HepG2 (cell line): ENCODE data around the gene CELF2. TPM values are rescaled to one million over a fixed set of nuclear protein-coding genes. Genes with fewer than 3 reads are reported as not detected.

Experiments used
- ATAC-seq: fragments of 200-7000 bp; cut with Tn5 transposase; 3 replicates; pipeline ENCODE4 v1.9.1; 2020; ENCODE audit warnings: mild to moderate bottlenecking, moderate library complexity
- BruUV-seq: library from RNA; stranded (reverse); fragments of 400-500 nt; replicated peaks from 2 replicates; lab custom pipeline; 2021; lab: Mats Ljungman, UMichigan
- CTCF ChIA-PET: fragments of 300-600 bp; formaldehyde crosslinking; extraction: SDS; loops from one replicate; lab custom pipeline; 2021; ENCODE audit warnings: low total read pairs, inconsistent platforms, low intra/inter-chr PET ratio; lab: Yijun Ruan, JAX
- POLR2A ChIA-PET: fragments of 350-600 bp; sonication (Branson Sonifier 250); formaldehyde crosslinking; loops from one replicate; lab custom pipeline; 2020; ENCODE audit warnings: antibody characterized with exemption, inconsistent platforms; lab: Yijun Ruan, JAX
- DNase-seq: peaks from one replicate; pipeline ENCODE4 v3.0.0-alpha.2; 2015; ENCODE audit warnings: low spot score
- FAIRE-seq: peaks from 3 replicates; lab custom pipeline; 2011; peaks lifted over from hg19 to GRCh38; lab: Jason Lieb, UNC
- H2AFZ ChIP-seq: one replicate; pipeline ENCODE4 v1.6.1; 2011; ENCODE audit warnings: low read length, inconsistent platforms
- H3K27ac ChIP-seq: fragments of 300-600 bp; 3 replicates; pipeline ENCODE4 v1.8.0; 2011; ENCODE audit warnings: mixed run types, mild to moderate bottlenecking, mixed read lengths, low read length, inconsistent platforms; ENCODE audit not compliant: insufficient read depth; ENCODE audit errors: extremely low read length
- H3K27me3 ChIP-seq, 2 experiments: fragments of 200-600 bp in 1 of 2; 2 replicates in 1 of 2; 3 replicates in 1 of 2; pipeline versions ENCODE4 v1.6.0 to v1.8.0; 2011; ENCODE audit warnings: low read length in 2 of 2, mild to moderate bottlenecking in 2 of 2, moderate library complexity in 2 of 2, inconsistent platforms in 1 of 2; ENCODE audit not compliant: insufficient read depth in 2 of 2, control insufficient read depth in 1 of 2
- H3K36me3 ChIP-seq, 2 experiments: fragments of 200-600 bp in 1 of 2; replicated peaks in 1 of 2; 2 replicates in 1 of 2; 3 replicates in 1 of 2; pipeline versions ENCODE4 v1.5.1 to v1.8.0; 2011; ENCODE audit warnings: low read length in 2 of 2, inconsistent platforms in 1 of 2; ENCODE audit not compliant: insufficient read depth in 2 of 2, control insufficient read depth in 1 of 2
- H3K4me1 ChIP-seq: 2 replicates; pipeline ENCODE4 v1.5.1; 2012; ENCODE audit warnings: low read length, inconsistent platforms; ENCODE audit not compliant: insufficient read depth
- H3K4me2 ChIP-seq: 2 replicates; pipeline ENCODE4 v1.6.0; 2011; ENCODE audit warnings: low read depth, low read length, inconsistent platforms
- H3K4me3 ChIP-seq, 3 experiments: fragments of 200-600 bp in 1 of 3; sonication (generic), shearing (Covaris generic) in 1 of 3; replicated peaks in 1 of 3; 2 replicates each; pipeline ENCODE4 v1.5.1; 2011 to 2016; ENCODE audit warnings: low read length in 3 of 3, inconsistent platforms in 2 of 3, low read depth in 2 of 3, mild to moderate bottlenecking in 2 of 3, control low read depth in 1 of 3, mixed read lengths in 1 of 3; ENCODE audit not compliant: insufficient read depth in 1 of 3
- H3K79me2 ChIP-seq: one replicate; pipeline ENCODE4 v1.6.1; 2011; ENCODE audit warnings: low read length, inconsistent platforms; ENCODE audit not compliant: insufficient read depth
- H3K9ac ChIP-seq: 2 replicates; pipeline ENCODE4 v1.6.0; 2011; ENCODE audit warnings: mild to moderate bottlenecking, low read depth, low read length, inconsistent platforms; ENCODE audit not compliant: insufficient read depth
- H3K9me3 ChIP-seq: 2 replicates; pipeline ENCODE4 v1.5.1; 2012; ENCODE audit warnings: mild to moderate bottlenecking, low read length
- H4K20me1 ChIP-seq: 2 replicates; pipeline ENCODE4 v1.6.0; 2011; ENCODE audit warnings: inconsistent platforms, mild to moderate bottlenecking, low read length, moderate library complexity; ENCODE audit not compliant: insufficient read depth
- CTCF ChIP-seq: sonication (generic); formaldehyde crosslinking; IDR thresholded peaks from 2 replicates; pipeline ENCODE4 v1.5.0; 2020; ENCODE audit warnings: mild to moderate bottlenecking, missing genetic modification reagents, moderate library complexity
- ZBTB10 ChIP-seq: sonication (generic); formaldehyde crosslinking; IDR thresholded peaks from 2 replicates; pipeline ENCODE4 v1.4.0; 2020; ENCODE audit warnings: missing genetic modification reagents, borderline replicate concordance
- ZBTB7B ChIP-seq: sonication (generic); formaldehyde crosslinking; IDR thresholded peaks from 2 replicates; pipeline ENCODE4 v1.4.0; 2020; ENCODE audit warnings: missing genetic modification reagents
- ZC3H4 ChIP-seq: sonication (generic); formaldehyde crosslinking; IDR thresholded peaks from 2 replicates; pipeline ENCODE4 v1.4.0; 2020; ENCODE audit warnings: missing genetic modification reagents, borderline replicate concordance
- ZFP90 ChIP-seq: sonication (generic); formaldehyde crosslinking; IDR thresholded peaks from 2 replicates; pipeline ENCODE4 v1.8.0; 2022; ENCODE audit warnings: missing genetic modification reagents, mild to moderate bottlenecking, inconsistent platforms, borderline replicate concordance
- ZNF644 ChIP-seq: IDR thresholded peaks from 2 replicates; pipeline ENCODE4 v1.6.1; 2016; ENCODE audit warnings: low read depth
- WGBS: methylation state at CpG from one replicate; pipeline ENCODE4 v1.1.6; 2017; ENCODE audit warnings: low lambda C conversion rate; 5-methylcytosine and 5-hydroxymethylcytosine counted together
- in situ Hi-C: cut with HindIII; loops from 2 replicates; pipeline ENCODE4 v1.10.0; 2017; ENCODE audit warnings: low pct_unique_long_range_greater_than_20kb; ENCODE audit not compliant: extremely low pct_ligation_motif_present
- intact Hi-C: fragments of 100-400 bp; cut with micrococcal nuclease; formaldehyde crosslinking; loops from one replicate; pipeline ENCODE4 v1.10.0; 2022; ENCODE audit not compliant: unreplicated experiment
- polyA plus RNA-seq, 8 experiments: library from polyadenylated mRNA; depleted of rRNA in 3 of 8; stranded (reverse) in 7 of 8; unstranded in 1 of 8; fragments of >200 nt; fragmentation: Illumina TruSeq in 4 of 8; extraction: Trizol in 4 of 8; gene quantifications; 2 replicates each; pipeline versions ENCODE4 v1.2.1 to v1.2.3, GENCODE V29; 2011 to 2016; ENCODE audit warnings: low read depth in 4 of 8, missing spikeins in 1 of 8, mixed read lengths in 1 of 8; ENCODE audit not compliant: insufficient read depth in 1 of 8
- total RNA-seq, 5 experiments: library from RNA; depleted of rRNA; stranded (reverse); fragments of >200 nt; fragmentation: Illumina TruSeq; extraction: Trizol; gene quantifications; 2 replicates each; pipeline ENCODE4 v1.2.3, GENCODE V29; 2016; ENCODE audit warnings: low read depth in 1 of 5
- TF ChIP-seq, protein P1 (sequence below): sonication (generic); formaldehyde crosslinking; IDR thresholded peaks from 2 replicates; pipeline ENCODE4 v1.4.0; 2020; ENCODE audit warnings: missing genetic modification reagents
- TF ChIP-seq, protein P2 (sequence below): sonication (generic); formaldehyde crosslinking; IDR thresholded peaks from 2 replicates; pipeline ENCODE4 v1.4.0; 2020; ENCODE audit warnings: missing genetic modification reagents

Gene CELF2
- total and polyA plus RNA-seq, 2 of the 13 experiments (the other 11 are each of a cell fraction or from before 2014, with no cell fraction given) = not detected

DNA sequence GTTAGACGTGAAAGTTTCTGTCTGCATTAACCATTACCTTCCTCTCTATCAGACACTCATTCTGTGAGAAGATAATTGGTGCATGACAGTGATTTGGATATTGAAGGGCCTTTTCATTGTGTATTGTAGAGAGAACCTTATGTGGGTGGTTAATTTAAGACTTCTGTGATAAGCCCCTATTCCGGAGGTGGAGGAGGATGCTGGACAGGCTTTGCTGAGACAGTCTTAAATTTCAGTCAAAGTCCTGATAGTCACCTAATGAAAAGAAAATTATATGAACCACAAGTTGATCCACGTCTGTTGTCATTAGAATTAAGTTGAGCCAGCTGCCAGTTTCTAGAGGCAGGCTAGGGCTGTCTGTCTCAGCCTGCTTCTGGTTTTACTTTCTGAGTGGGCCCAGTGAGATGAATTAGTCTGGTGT, 62.9 kb downstream of the CELF2 start:
- H2AFZ ChIP-seq = no peak overlapping the region
- H3K79me2 ChIP-seq = no peaks in the 10 kb centered on the region
- no peak overlapping the region for H3K4me2 ChIP-seq
- ChIA-PET CTCF (no interaction called here), POLR2A (no interaction called here)
- no peak overlapping the region for H3K4me3 ChIP-seq
- BruUV-seq = no TSS peak
- in situ Hi-C loops = no loop called here
- 3% methylated on average over 3 of the region's 3 CpGs for WGBS
- FAIRE-seq (no peak), DNase-seq (no peak), ATAC-seq (no peak)
- H3K9me3 ChIP-seq = no peaks in the 10 kb centered on the region
- intact Hi-C loops = no loop called here
- no peaks in the 10 kb centered on the region for H3K4me1 ChIP-seq
- H3K9ac ChIP-seq = no peak overlapping the region
- no peaks in the 10 kb centered on the region for H3K36me3 ChIP-seq
- TF ChIP-seq CTCF (CRISPR knock-in tag) (no peak), ZC3H4 (no peak), ZNF644 (no peak), ZBTB7B (CRISPR knock-in tag) (no peak), ZFP90 (CRISPR knock-in tag) (no peak), ZBTB10 (no peak)
- TF ChIP-seq, protein P1, sequence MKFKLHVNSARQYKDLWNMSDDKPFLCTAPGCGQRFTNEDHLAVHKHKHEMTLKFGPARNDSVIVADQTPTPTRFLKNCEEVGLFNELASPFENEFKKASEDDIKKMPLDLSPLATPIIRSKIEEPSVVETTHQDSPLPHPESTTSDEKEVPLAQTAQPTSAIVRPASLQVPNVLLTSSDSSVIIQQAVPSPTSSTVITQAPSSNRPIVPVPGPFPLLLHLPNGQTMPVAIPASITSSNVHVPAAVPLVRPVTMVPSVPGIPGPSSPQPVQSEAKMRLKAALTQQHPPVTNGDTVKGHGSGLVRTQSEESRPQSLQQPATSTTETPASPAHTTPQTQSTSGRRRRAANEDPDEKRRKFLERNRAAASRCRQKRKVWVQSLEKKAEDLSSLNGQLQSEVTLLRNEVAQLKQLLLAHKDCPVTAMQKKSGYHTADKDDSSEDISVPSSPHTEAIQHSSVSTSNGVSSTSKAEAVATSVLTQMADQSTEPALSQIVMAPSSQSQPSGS (CRISPR knock-in tag) = no peak
- TF ChIP-seq, protein P2, sequence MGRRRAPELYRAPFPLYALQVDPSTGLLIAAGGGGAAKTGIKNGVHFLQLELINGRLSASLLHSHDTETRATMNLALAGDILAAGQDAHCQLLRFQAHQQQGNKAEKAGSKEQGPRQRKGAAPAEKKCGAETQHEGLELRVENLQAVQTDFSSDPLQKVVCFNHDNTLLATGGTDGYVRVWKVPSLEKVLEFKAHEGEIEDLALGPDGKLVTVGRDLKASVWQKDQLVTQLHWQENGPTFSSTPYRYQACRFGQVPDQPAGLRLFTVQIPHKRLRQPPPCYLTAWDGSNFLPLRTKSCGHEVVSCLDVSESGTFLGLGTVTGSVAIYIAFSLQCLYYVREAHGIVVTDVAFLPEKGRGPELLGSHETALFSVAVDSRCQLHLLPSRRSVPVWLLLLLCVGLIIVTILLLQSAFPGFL (CRISPR knock-in tag) = no peak
- H3K27me3 ChIP-seq = no peaks in the 10 kb centered on the region
- no peak overlapping the region for H3K27ac ChIP-seq
- H4K20me1 ChIP-seq = no peaks in the 10 kb centered on the region
